Measurements from ENCODE around the gene SIPA1L3. TPM values are rescaled to one million over a fixed set of nuclear protein-coding genes. Genes with fewer than 3 reads are reported as not detected.
"Not testable (repeated sequence)": the region's sequence is repeated elsewhere in the genome, so short reads cannot be mapped to it uniquely, and the experiment has no call there.

SIPA1L3 gene
- total RNA-seq, 1 experiment from 2014 or later = 19.9 TPM

DNA sequence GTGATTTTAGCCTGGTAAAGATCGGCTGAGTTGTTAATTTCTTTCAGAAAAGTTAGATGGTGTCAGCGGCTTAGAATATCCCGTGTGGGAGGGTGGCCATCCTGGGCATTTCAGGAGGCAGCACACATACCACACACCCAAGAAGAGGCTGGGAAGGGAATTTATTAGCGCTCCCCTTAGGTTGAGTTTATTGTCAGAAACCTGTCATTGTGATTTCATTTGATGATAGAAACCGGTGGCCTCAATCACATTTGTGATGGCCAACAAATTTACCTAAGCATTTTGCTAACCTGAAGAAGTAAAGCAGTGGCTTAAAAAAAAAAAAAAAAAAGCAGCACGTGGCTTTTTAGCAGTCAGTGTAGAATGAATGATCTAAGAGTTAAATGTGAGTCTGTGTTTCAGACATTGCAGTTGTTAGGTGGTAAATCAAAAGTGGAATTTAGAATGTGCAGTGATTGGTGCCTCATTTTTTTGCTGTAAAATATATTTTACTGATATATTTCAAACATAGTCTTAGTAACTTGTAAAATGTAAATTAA is 2.7 kb downstream of the SIPA1L3 start:
- intact Hi-C loops (cut with micrococcal nuclease; ENCODE audit: unreplicated experiment) = loop anchor here (5.0 to 10.0 kb wide), 2 partner anchors 93 to 315 kb away; partner anchors contain the start of gene DPF1
- no TSS peak for BruUV-seq (replicated peaks)
- Histone ChIP-seq H3K9me3 (ENCODE audit: low read depth, low read length, poor library complexity, severe bottlenecking) (no peaks in the 10 kb centered on the region), H3K4me3 (ENCODE audit: low read depth, low read length, poor library complexity, severe bottlenecking) (no peak overlapping the region), H3K27me3 (replicated peaks; ENCODE audit: insufficient read depth, low read depth, low read length, poor library complexity) (no peaks in the 10 kb centered on the region), H3K36me3 (ENCODE audit: insufficient read depth, low read length, poor library complexity, severe bottlenecking) (no peaks in the 10 kb centered on the region), H3K27ac (ENCODE audit: low read depth, low read length, poor library complexity, severe bottlenecking) (no peak overlapping the region), H3K4me1 (ENCODE audit: insufficient read depth, low read length, poor library complexity, severe bottlenecking) (no peaks in the 10 kb centered on the region)
- DNase-seq (ENCODE audit: low spot score) = no peak
- CTCF ChIA-PET = no interaction called here
- no peak for TF ChIP-seq EZH2 (IDR thresholded peaks at IDR 0.05; ENCODE audit: borderline replicate concordance, low read depth, low read length, poor library complexity, severe bottlenecking)
- TF ChIP-seq, protein P1, sequence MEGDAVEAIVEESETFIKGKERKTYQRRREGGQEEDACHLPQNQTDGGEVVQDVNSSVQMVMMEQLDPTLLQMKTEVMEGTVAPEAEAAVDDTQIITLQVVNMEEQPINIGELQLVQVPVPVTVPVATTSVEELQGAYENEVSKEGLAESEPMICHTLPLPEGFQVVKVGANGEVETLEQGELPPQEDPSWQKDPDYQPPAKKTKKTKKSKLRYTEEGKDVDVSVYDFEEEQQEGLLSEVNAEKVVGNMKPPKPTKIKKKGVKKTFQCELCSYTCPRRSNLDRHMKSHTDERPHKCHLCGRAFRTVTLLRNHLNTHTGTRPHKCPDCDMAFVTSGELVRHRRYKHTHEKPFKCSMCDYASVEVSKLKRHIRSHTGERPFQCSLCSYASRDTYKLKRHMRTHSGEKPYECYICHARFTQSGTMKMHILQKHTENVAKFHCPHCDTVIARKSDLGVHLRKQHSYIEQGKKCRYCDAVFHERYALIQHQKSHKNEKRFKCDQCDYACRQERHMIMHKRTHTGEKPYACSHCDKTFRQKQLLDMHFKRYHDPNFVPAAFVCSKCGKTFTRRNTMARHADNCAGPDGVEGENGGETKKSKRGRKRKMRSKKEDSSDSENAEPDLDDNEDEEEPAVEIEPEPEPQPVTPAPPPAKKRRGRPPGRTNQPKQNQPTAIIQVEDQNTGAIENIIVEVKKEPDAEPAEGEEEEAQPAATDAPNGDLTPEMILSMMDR (conservative IDR thresholded peaks at IDR 0.05; ENCODE audit: low read depth, low read length) = no peak
- POLR2A ChIA-PET (ENCODE audit: low non-redundant PET) = no interaction called here

DNA sequence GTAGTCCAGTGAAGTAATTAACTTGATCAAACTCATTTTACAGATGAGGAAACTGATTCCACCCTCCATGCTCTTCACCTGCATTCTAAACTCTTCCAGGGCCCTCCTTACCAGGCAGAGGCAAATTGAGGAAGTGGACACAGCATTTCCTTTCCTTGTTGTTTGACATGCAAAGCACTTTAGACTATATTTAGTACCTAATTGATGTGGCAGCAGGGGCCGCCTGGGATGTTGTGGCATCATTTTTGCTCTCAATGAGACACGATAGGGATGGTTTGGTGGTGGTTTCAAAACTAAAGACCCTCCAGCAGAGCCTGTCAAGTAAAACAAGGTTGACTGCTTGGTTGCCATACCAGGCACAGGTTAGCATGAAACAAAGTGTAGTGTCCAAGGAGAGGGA is 7.9 kb downstream of the SIPA1L3 start:
- ChIA-PET POLR2A (ENCODE audit: low non-redundant PET) (no interaction called here), CTCF (no interaction called here)
- no peaks in the 10 kb centered on the region for H3K36me3 ChIP-seq (ENCODE audit: insufficient read depth, low read length, poor library complexity, severe bottlenecking)
- H3K27me3 ChIP-seq (replicated peaks; ENCODE audit: insufficient read depth, low read depth, low read length, poor library complexity) = no peaks in the 10 kb centered on the region
- H3K9me3 ChIP-seq (ENCODE audit: low read depth, low read length, poor library complexity, severe bottlenecking) = no peaks in the 10 kb centered on the region
- DNase-seq (ENCODE audit: low spot score) = no peak
- H3K27ac ChIP-seq (ENCODE audit: low read depth, low read length, poor library complexity, severe bottlenecking) = no peak overlapping the region
- TF ChIP-seq, protein P1 (conservative IDR thresholded peaks at IDR 0.05; ENCODE audit: low read depth, low read length) = no peak
- TF ChIP-seq EZH2 (IDR thresholded peaks at IDR 0.05; ENCODE audit: borderline replicate concordance, low read depth, low read length, poor library complexity, severe bottlenecking) = no peak
- no peaks in the 10 kb centered on the region for H3K4me1 ChIP-seq (ENCODE audit: insufficient read depth, low read length, poor library complexity, severe bottlenecking)
- intact Hi-C loops (cut with micrococcal nuclease; ENCODE audit: unreplicated experiment) = no loop called here
- BruUV-seq (replicated peaks) = no TSS peak
- H3K4me3 ChIP-seq (ENCODE audit: low read depth, low read length, poor library complexity, severe bottlenecking) = no peak overlapping the region

DNA sequence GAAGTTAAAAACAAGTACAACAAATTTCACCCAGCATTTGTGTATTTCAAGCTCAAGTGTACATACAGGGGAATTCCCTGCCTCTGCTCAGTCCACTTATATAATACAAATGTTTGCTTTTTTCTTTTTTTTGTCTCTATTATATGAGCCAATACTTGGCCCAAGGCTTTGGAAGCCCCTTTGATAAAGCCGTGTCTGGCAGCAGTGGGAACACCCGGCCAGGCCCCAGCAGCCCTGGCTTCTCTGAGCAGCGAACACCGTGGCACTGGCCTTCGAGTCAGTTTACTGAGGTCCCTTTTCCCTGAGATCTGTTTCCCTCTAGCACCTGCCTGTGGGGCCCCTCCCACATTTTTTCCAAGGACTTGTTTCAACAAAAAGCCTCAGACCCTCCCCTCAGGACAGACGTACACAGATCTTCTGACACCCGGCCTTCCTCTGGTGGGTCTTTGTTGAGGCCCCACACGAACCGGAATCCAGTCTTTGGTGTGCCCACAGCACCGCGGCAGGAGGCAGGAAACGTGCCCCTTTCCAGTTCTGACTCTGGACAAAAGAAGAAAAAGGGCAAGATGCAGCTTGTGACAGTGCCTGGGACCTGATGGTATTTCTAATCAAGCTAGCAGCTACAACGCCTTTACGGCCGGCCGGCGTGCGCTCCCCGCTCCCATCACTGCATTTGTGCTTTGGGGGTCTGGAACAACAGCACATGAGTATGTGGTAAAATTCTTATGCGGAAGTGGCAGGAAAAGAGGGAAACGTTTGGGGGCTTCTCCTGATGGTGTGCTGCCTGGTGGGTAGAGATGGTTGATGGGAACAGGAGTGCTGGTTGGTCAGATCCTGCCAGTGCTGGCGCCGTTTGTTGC is 13.8 kb downstream of the SIPA1L3 start:
- no peak overlapping the region for H3K27ac ChIP-seq (ENCODE audit: low read depth, low read length, poor library complexity, severe bottlenecking)
- ChIA-PET POLR2A (ENCODE audit: low non-redundant PET) (no interaction called here), CTCF (no interaction called here)
- no peaks in the 10 kb centered on the region for H3K9me3 ChIP-seq (ENCODE audit: low read depth, low read length, poor library complexity, severe bottlenecking)
- intact Hi-C loops (cut with micrococcal nuclease; ENCODE audit: unreplicated experiment) = no loop called here
- no peaks in the 10 kb centered on the region for H3K36me3 ChIP-seq (ENCODE audit: insufficient read depth, low read length, poor library complexity, severe bottlenecking)
- DNase-seq (ENCODE audit: low spot score) = no peak
- TF ChIP-seq, protein P1 (conservative IDR thresholded peaks at IDR 0.05; ENCODE audit: low read depth, low read length) = no peak
- TF ChIP-seq EZH2 (IDR thresholded peaks at IDR 0.05; ENCODE audit: borderline replicate concordance, low read depth, low read length, poor library complexity, severe bottlenecking) = no peak
- no peak overlapping the region for H3K4me3 ChIP-seq (ENCODE audit: low read depth, low read length, poor library complexity, severe bottlenecking)
- no peaks in the 10 kb centered on the region for H3K27me3 ChIP-seq (replicated peaks; ENCODE audit: insufficient read depth, low read depth, low read length, poor library complexity)
- no peaks in the 10 kb centered on the region for H3K4me1 ChIP-seq (ENCODE audit: insufficient read depth, low read length, poor library complexity, severe bottlenecking)
- BruUV-seq (replicated peaks) = no TSS peak

DNA sequence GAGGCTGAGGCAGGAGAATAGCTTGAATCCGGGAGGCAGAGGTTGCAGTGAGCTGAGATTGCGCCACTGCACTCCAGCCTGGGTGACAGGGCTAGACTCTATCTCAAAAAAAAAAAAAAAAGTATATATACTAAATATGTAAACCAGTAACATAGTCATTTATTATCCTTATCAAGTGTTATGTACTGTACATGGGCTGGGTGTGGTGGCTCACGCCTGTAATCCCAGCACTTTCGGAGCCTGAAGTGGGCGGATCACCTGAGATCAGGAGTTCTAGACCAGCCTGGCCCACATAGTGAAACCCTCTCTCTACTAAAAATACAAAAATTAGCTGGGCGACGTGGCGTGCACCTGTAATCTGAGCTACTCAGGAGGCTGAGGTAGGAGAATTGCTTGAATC is 17.6 kb downstream of the SIPA1L3 start:
- intact Hi-C loops (cut with micrococcal nuclease; ENCODE audit: unreplicated experiment); POLR2A ChIA-PET (ENCODE audit: low non-redundant PET); H3K27me3 ChIP-seq (replicated peaks; ENCODE audit: insufficient read depth, low read depth, low read length, poor library complexity); H3K27ac ChIP-seq (ENCODE audit: low read depth, low read length, poor library complexity, severe bottlenecking); DNase-seq (ENCODE audit: low spot score); H3K36me3 ChIP-seq (ENCODE audit: insufficient read depth, low read length, poor library complexity, severe bottlenecking); H3K9me3 ChIP-seq (ENCODE audit: low read depth, low read length, poor library complexity, severe bottlenecking); H3K4me1 ChIP-seq (ENCODE audit: insufficient read depth, low read length, poor library complexity, severe bottlenecking); BruUV-seq (replicated peaks); CTCF ChIA-PET; H3K4me3 ChIP-seq (ENCODE audit: low read depth, low read length, poor library complexity, severe bottlenecking): not testable (repeated sequence)

All from A673 (cell line).